GM18868 (cell line): Measurements from ENCODE around the gene WWC2.

Experiments used
- ATAC-seq: cut with Tn5 transposase; IDR thresholded peaks from one replicate; pipeline ENCODE4 v1.9.1; 2021; ENCODE audit warnings: mild to moderate bottlenecking, moderate library complexity; ENCODE audit not compliant: unreplicated experiment

The WWC2 gene

DNA sequence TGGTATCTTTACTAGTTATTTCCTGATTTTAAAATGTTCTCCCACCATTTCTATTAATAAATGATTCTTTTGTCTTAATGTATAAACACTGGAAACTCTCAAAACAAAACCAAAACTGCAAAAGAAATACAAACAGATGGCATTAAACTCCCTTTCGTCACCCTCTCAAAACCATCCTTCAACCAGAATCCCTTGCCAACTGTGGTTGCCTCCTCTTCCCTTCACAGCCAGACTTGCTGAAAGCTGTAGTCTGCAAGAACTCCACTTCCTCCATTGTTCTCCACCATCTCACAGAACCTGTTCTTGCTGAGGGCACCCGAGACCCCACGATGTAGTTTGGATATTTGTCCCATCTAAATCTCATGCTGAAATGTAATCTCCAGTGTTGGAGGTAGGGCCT, 96.5 kb downstream of the WWC2 start:
- ATAC-seq, result no peak

GRCh38 chr4:183197140-183197539, 98.1 kb downstream of the WWC2 start:
- no peak for ATAC-seq

GRCh38 chr4:183200453-183200852, 101.4 kb downstream of the WWC2 start:
- no peak for ATAC-seq

GRCh38 chr4:183201331-183201730, 102.3 kb downstream of the WWC2 start:
- no peak for ATAC-seq

- no peak for ATAC-seq
Observed at GRCh38 chr4:183202523-183202922, 103.5 kb downstream of the WWC2 start.

- no peak for ATAC-seq
Observed at GRCh38 chr4:183204793-183205192, 105.7 kb downstream of the WWC2 start.

DNA sequence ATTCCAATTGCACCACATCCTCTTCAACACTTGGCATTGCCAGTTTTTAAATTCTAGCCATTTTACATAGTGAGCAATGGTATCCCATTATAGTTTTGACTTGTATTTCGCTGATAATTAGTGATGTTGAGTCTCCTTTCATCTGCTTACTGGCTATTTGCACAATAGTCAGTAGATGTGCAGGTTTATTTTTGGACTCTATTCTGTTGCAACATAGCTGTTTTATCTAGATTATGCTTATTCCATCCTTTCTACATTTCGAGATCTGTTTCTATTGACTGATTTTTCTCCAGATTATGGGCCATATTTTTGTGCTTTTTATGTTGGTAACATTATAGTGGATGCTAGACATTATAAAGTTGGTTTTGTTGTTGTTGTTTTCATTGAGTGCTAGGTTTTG, 106.1 kb downstream of the WWC2 start:
- no peak for ATAC-seq

DNA sequence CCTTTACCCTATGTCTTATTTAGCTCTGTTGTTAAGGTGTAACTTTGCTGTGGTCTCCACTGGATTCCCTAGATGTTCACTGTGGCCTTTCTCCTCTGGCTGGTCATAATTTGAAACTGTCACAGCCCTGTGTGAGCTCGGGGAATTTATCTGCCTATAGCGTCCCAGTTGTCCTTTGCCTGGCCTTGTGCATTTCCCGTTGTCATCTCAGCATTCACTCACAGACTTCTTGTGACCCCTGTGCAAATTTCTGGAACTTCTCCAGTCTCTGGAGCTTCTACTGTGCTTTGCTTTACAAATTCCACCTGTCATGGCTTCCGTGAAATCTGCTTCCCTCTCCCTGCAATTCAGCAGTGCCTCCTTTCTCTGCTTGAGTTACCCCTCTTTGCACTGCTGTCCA, 106.7 kb downstream of the WWC2 start:
- no peak for ATAC-seq

DNA sequence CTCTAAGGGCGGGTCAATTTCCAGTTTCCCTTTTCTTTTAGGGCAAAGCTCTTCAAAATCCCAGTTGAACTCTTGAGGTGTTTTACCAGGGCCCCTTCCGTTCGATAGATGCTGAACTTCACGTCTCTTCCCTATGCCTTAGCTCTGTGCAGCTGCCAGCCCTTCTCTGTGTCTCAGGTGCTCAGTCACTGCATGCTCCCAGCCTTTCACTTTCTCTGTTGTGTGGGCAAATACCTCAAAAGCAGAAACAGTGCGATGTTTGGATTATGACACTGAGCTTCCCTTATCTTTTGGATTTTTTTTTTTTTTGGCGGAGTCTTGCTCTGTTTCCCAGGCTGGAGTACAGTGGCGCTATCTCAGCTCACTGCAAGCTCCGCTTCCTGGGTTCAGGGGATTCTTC, 112.5 kb downstream of the WWC2 start:
- ATAC-seq, result no peak

DNA sequence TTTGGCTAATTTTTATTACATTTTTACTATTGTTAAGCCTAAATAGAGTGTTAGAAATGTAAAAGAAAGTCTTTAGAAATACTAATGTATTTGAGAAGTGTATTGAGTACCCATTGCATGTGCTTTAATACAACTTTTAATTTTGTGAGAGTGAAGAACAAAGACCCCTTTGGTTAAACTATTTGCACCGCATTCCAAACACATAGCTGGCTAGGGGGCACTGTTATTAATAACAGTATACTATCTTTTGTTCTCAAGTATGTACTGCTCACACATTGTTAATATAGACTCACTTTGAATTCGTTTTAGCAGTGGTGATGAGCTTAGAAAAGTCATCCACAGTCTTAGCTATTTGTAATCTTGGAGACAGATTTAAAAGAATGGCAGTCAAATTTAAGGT, 114.9 kb downstream of the WWC2 start:
- no peak for ATAC-seq

GRCh38 chr4:183214912-183215488, 115.9 kb downstream of the WWC2 start:
- ATAC-seq, result no peak

GRCh38 chr4:183220236-183220635, 121.2 kb downstream of the WWC2 start:
- no peak for ATAC-seq

DNA sequence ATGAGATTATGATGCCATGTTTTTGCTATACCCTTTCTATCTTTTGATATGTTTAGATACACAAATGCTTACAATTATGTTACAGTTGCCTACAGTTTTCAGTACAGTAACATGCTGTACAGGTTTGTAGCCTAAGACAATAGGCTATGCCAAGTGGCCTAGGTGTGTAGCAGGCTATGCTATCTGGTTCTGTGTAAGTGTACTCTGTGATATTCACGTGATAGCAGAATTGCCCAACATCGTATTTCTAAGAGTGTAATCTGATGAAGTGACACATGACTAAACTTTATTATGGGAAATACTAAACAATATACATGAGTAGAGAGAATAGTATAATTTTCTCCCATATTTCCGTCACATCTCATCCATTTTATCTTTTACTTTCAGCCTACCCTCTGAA, 124.0 kb downstream of the WWC2 start:
- ATAC-seq, result no peak

DNA sequence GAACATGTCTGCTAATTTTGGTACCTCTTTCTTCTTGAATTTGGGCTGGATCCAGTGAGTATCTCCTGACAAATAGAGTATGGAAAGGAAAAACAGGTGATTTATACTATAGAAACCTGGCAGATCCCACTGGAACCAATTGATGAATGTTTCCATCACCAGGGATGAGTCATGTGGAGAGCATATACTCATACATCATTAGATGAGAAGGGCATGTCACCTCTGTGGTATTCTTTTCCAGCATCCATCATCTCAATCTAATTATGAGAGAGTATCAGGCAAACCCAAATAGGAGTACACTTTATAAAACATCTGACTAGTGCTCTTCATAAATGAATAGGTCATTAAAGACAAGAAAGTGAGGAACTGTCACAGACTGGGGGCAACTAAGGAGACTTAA, 130.3 kb downstream of the WWC2 start:
- no peak for ATAC-seq

DNA sequence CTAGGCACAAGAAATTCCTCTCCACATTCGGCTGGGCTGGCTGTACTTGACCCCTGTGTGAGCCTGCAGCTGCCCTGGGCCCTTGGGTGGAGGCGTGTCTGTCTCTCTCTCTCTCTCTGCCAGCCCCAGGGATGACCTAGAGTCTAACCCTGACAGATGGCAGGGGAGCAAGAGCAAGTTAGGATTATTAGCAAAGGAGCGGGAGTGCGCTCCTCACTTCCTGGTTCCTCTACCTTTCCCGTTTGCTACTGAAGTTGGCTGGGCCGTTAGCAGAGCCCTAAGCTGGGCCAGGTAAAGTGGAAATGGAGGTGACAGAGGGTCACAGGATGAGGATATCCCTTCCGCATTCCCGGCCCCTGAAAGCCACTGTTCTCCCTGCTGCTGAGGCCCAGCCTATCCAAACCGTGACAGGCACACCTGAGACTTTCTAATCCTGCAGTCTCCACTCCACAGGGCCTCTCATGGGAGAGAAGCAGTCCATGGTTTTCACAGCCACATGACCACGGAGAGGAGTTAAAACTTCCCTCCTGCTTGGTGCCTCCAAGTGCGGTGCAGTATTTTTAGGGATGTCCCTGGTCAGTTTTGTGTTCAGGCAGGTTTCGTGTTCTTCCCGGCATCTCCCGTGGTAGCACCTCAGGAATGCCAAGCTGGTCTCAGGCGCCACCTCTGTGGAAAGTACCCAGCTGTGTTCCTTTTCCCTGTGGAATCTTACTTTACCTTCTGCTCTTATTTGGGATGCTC, 141.7 kb downstream of the WWC2 start:
- ATAC-seq, result no peak

DNA sequence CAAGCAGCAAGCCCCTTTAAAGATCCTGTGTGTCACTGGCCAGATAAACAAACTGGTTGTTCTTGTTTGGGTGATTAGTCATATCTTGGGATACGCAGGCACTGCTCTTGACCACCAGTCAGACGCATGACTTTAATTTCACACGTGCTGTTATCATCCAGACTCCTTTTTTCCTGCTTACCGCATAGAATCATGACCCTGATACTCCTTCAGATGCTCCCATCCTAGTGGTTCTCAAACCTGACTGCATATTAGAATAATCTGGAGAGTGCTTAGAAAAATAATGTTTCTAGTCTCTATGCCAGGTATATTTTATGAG, 142.2 kb downstream of the WWC2 start:
- no peak for ATAC-seq

DNA sequence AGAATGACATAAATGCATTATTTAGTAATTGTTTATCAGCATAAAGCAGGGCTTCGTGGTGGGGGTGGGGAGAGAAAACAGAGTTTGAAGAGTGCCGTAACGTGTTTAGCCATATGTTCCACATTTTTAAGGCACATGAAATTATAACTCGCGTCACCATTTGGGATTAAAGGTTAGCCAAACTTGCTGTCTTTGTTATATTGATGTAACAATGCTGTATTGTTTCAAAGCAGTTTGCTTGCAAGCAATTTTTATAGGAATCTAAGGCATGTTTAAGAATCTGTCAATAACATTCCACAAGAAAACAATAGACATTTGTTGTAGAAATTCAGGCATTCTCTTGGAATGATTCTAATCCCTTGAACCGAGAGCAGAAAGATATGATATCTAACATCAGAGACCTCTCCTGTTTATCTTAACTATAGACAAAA, 142.7 kb downstream of the WWC2 start:
- no peak for ATAC-seq

GRCh38 chr4:183242291-183242690, 143.2 kb downstream of the WWC2 start:
- ATAC-seq, result no peak

- no peak for ATAC-seq
Observed at GRCh38 chr4:183244019-183244418, 145.0 kb downstream of the WWC2 start.

DNA sequence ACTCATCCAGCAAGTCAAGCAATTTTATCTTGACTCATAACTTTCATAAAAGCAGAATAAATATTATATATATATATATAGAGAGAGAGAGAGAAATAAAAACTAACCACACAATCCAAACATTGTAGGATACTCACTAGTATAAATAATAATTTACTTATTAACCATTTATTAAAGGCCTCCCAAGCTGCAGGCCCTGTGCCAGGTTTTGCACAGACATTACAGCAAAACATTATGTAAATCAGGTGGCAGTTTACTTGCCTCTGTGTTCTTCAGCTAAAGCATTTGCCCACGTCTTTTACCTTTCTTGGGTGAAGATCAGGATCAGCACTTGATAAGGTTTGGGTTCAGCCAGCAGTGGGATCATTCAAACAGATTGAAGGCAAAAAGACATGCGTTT, 145.4 kb downstream of the WWC2 start:
- no peak for ATAC-seq

DNA sequence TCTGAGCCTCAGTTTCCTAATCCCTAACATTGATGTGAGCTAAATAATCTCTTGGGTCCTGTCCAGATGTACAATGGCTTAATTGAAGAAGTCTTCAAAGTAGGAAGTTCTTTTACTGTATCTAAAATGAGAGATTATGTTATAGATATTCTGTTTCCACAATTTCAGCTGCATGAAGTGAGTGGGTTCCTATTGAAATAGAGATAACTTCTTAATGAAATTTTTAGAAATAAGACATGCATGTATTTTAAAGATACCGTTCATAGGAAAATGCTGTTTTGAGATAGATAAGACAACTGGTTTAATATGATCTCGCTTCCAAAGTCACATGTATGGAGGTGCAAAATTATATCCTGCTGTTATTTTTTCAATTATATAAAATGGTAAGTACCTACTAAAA, 149.1 kb downstream of the WWC2 start:
- no peak for ATAC-seq

- peak; percentile 78 for ATAC-seq
Observed at GRCh38 chr4:183249854-183250253, 150.8 kb downstream of the WWC2 start.

GRCh38 chr4:183250831-183251230, 151.8 kb downstream of the WWC2 start:
- no peak for ATAC-seq
